ENCODE measurements around the gene MYT1. TPM values are rescaled to one million over a fixed set of nuclear protein-coding genes. Genes with fewer than 3 reads are reported as not detected.

Gene MYT1
- total and polyA plus RNA-seq, 2 of the 8 experiments (the other 6 are each of a cell fraction or from before 2014, with no cell fraction given), result 0.63 to 2.0 TPM

DNA sequence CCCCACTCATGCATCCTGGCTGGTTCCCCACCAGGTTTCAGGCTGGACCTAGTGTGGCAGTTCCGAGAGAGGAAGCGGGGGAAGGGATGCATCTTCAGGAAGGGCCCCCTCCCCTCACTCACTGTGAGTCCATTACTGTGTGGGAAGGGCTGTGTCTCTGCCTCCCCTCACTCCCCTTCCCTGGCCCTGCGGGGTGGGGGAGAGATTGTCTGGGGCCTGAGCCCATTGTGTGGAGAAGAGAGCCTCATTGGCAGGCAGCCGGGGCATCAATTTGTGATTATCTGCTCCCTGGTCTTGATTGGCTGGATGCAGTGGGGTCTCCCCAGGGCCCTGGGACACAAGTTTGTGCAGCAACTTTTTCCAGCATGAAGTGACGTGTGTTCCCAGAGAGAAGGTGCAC lies 4.1 kb upstream of the MYT1 start:
- Histone ChIP-seq H2BK5ac (ENCODE audit: low read depth, low read length) (peak overlapping the region; percentile 39; the same call in 1 of the 2 replicates), H3K4me3 (ENCODE audit: extremely low read depth in 1 of 4, insufficient read depth in 2 of 4, low read depth in 3 of 4, low read length in 4 of 4) (no peak overlapping the region), H4K8ac (ENCODE audit: extremely low read depth, insufficient read depth, low read length) (peak overlapping the region; percentile 3), H3K27me3 (replicated peaks in 1 of 4; ENCODE audit: control insufficient read depth in 3 of 4, extremely low read depth in 1 of 4, insufficient read depth in 3 of 4, low read length in 3 of 4) (peaks cover 4 to 11% (median 10%) of the 10 kb centered on the region in 4 experiments; a peak in 6 of 7 replicates), H3K4ac (replicated peaks; ENCODE audit: insufficient read length, low read depth, low read length) (no peak overlapping the region), H4K20me1 (replicated peaks in 1 of 2; ENCODE audit: control insufficient read depth in 1 of 2, insufficient read depth in 2 of 2, low read length in 2 of 2) (peaks cover 0 to 2% of the 10 kb centered on the region in 2 experiments), H3K4me2 (ENCODE audit: insufficient read depth in 1 of 2, low read depth in 2 of 2, low read length in 2 of 2) (peak overlapping the region; percentile 17 to 53; a peak in 3 of 4 replicates), H3K14ac (ENCODE audit: insufficient read length) (no peak overlapping the region), H2AK5ac (ENCODE audit: low read depth, low read length) (no peak overlapping the region), H3K23ac (ENCODE audit: insufficient read length) (no peak overlapping the region), H4K91ac (replicated peaks; ENCODE audit: insufficient read length, low read length) (peak overlapping the region; percentile 47), H3K36me3 (ENCODE audit: control insufficient read depth in 2 of 4, insufficient read depth in 4 of 4, low read length in 3 of 4) (no peaks in the 10 kb centered on the region), H2BK12ac (ENCODE audit: low read depth, low read length) (0 out of 2 replicates have a peak overlapping the region, but pooled peaks have one; percentile 75), H2AFZ (ENCODE audit: low read length) (no peak overlapping the region), H2BK120ac (replicated peaks; ENCODE audit: low read depth, low read length) (no peak overlapping the region), H3K4me1 (replicated peaks in 1 of 4; ENCODE audit: control insufficient read depth in 3 of 4, insufficient read depth in 4 of 4, low read length in 3 of 4) (peaks cover 6 to 32% (median 20%) of the 10 kb centered on the region in 4 experiments), H4K5ac (ENCODE audit: insufficient read length, low read depth, low read length) (no peak overlapping the region), H3K79me1 (ENCODE audit: low read depth, low read length) (no peaks in the 10 kb centered on the region), H3K79me2 (ENCODE audit: control insufficient read depth in 1 of 2, insufficient read depth in 2 of 2, low read length in 2 of 2) (no peaks in the 10 kb centered on the region), H2BK15ac (ENCODE audit: low read length) (0 out of 2 replicates have a peak overlapping the region, but pooled peaks have one; percentile 61), H3K23me2 (ENCODE audit: low read depth, low read length) (no peaks in the 10 kb centered on the region), H2BK20ac (ENCODE audit: low read length) (peak overlapping the region; percentile 86; the same call in 1 of the 2 replicates), H3K9me3 (ENCODE audit: insufficient read depth in 2 of 2, low read depth in 1 of 2, low read length in 1 of 2) (no peaks in the 10 kb centered on the region), H3K56ac (replicated peaks; ENCODE audit: insufficient read length, low read depth, low read length) (no peak overlapping the region), H3K18ac (ENCODE audit: extremely low read depth, low read length) (peak overlapping the region; percentile 62; the same call in 1 of the 2 replicates), H3K27ac (ENCODE audit: low read depth, low read length) (no peak overlapping the region), H3K9ac (replicated peaks in 1 of 4; ENCODE audit: extremely low read depth in 1 of 4, low read depth in 3 of 4, low read length in 3 of 4) (no peak overlapping the region)
- POLR2A ChIA-PET (ENCODE audit: partially characterized antibody), result interaction anchor here (1.4 kb wide), 1 partner anchor 98 kb away, joined by 4 read pairs; no protein-coding TSS in a partner anchor
- CTCF ChIA-PET (ENCODE audit: partially characterized antibody), result interaction anchor here (0.7 to 2.3 kb wide), 4 partner anchors 19 to 88 kb away, joined by 3 to 7 read pairs (median 4); no protein-coding TSS in a partner anchor
- 80% methylated on average over 4 of the region's 5 CpGs; no CpG with 5 or more reads in 1 of the 2 experiments for WGBS, 2 experiments (ENCODE audit: extremely low coverage in 1 of 2, insufficient coverage in 1 of 2, insufficient read length in 1 of 2, insufficient replicate concordance in 2 of 2, low coverage in 1 of 2, low lambda C conversion rate in 2 of 2, missing lambda C conversion rate in 1 of 2)
- FAIRE-seq (no peak), DNase-seq (ENCODE audit: low read depth in 1 of 2, low spot score in 2 of 2) (no peak)
- TF ChIP-seq USF2 (IDR thresholded peaks at IDR 0.05; ENCODE audit: low read length) (no peak), POU5F1 (IDR thresholded peaks at IDR 0.05; ENCODE audit: low read depth, low read length) (no peak), GABPA (IDR thresholded peaks at IDR 0.05; ENCODE audit: borderline replicate concordance, insufficient read depth, low read length) (no peak), CBX8 (IDR thresholded peaks at IDR 0.05; ENCODE audit: borderline replicate concordance, low read depth, low read length) (no peak), RAD21 (IDR thresholded peaks at IDR 0.05 in 1 of 2, conservative IDR thresholded peaks at IDR 0.05 in 1 of 2; ENCODE audit: low read depth in 2 of 2, low read length in 2 of 2) (no peak), CBX5 (IDR thresholded peaks at IDR 0.05; ENCODE audit: low read depth, low read length) (no peak), RNF2 (IDR thresholded peaks at IDR 0.05; ENCODE audit: borderline replicate concordance, low read depth, low read length, missing control alignments, poor library complexity, severe bottlenecking) (no peak), KDM4A (IDR thresholded peaks at IDR 0.05; ENCODE audit: low read depth, low read length, severe bottlenecking) (no peak), SIN3A (conservative IDR thresholded peaks at IDR 0.05 in 1 of 2, IDR thresholded peaks at IDR 0.05 in 1 of 2; ENCODE audit: low read depth in 1 of 2, low read length in 2 of 2) (no peak), SP1 (IDR thresholded peaks at IDR 0.05; ENCODE audit: low read depth, low read length) (no peak), CREB1 (IDR thresholded peaks at IDR 0.05) (no peak)

Data from H1 (cell line).